Measurements from ENCODE around the gene ICE2. TPM values are rescaled to one million over a fixed set of nuclear protein-coding genes. Genes with fewer than 3 reads are reported as not detected.
A peak's percentile ranks its signal among the peaks of the same experiment; 100 is the strongest.

ICE2 gene
- total and polyA plus RNA-seq, 8 donors, result 10.5 to 127 (median 31.5) TPM

GRCh38 chr15:60508442-60508841 lies 29.5 kb upstream of the ICE2 start:
- H3K9me3 ChIP-seq, result no peaks in the 10 kb centered on the region
- no peak for TF ChIP-seq POLR2A (IDR thresholded peaks at IDR 0.05)
- no peak for TF ChIP-seq EP300 (IDR thresholded peaks at IDR 0.05)
- DNase-seq, result no peak
- peaks cover 15 to 46% (median 42%) of the 10 kb centered on the region in 4 donors for H3K36me3 ChIP-seq
- H3K4me3 ChIP-seq, result no peak overlapping the region
- 87 to 94% (median 93%) methylated on average over 4 of the region's 4 CpGs for WGBS, 5 donors
- peak overlapping the region in 1 of 5 donors; percentile 2 for H3K27ac ChIP-seq
- peaks cover 4 to 23% (median 9%) of the 10 kb centered on the region in 4 donors for H3K4me1 ChIP-seq
- intact Hi-C loops (cut with DNase I; ENCODE audit: low total_unique reads), result no loop called here
- H3K27me3 ChIP-seq, result no peaks in the 10 kb centered on the region

- H3K9me3 ChIP-seq, result no peaks in the 10 kb centered on the region
- H3K27ac ChIP-seq, result peak overlapping the region in 1 of 5 donors; percentile 2
- no peaks in the 10 kb centered on the region for H3K27me3 ChIP-seq
- H3K4me3 ChIP-seq, result no peak overlapping the region
- H3K4me1 ChIP-seq, result peaks cover 4 to 17% (median 7%) of the 10 kb centered on the region in 4 donors
- WGBS, 5 donors, result 37 to 47% (median 44%) methylated on average over 11 of the region's 11 CpGs
- intact Hi-C loops (cut with DNase I; ENCODE audit: low total_unique reads), result no loop called here
- peaks cover 15 to 45% (median 42%) of the 10 kb centered on the region in 4 donors for H3K36me3 ChIP-seq
- peak in 1 of 3 donors; percentile 53 for TF ChIP-seq POLR2AphosphoS5 (IDR thresholded peaks at IDR 0.05)
- TF ChIP-seq POLR2A (IDR thresholded peaks at IDR 0.05), result no peak
- TF ChIP-seq EP300 (IDR thresholded peaks at IDR 0.05), result no peak
- peak in 5 of 7 experiments; percentile 72 to 95 (median 90) for TF ChIP-seq CTCF (IDR thresholded peaks at IDR 0.05)
- DNase-seq, result peak; percentile 38 to 87
Measured at GRCh38 chr15:60507596-60508424, 28.9 kb upstream of the ICE2 start.

GRCh38 chr15:60496853-60497252 lies 17.9 kb upstream of the ICE2 start:
- TF ChIP-seq POLR2A (IDR thresholded peaks at IDR 0.05) (no peak), CTCF (IDR thresholded peaks at IDR 0.05) (no peak), POLR2AphosphoS5 (IDR thresholded peaks at IDR 0.05) (no peak), EP300 (IDR thresholded peaks at IDR 0.05) (no peak)
- H3K4me3 ChIP-seq, result no peak overlapping the region
- intact Hi-C loops (cut with DNase I; ENCODE audit: low total_unique reads), result no loop called here
- no peaks in the 10 kb centered on the region for H3K9me3 ChIP-seq
- no peak overlapping the region for H3K27ac ChIP-seq
- DNase-seq, result no peak
- 85 to 92% (median 90%) methylated on average over 6 of the region's 6 CpGs for WGBS, 5 donors
- H3K27me3 ChIP-seq, result no peaks in the 10 kb centered on the region
- peaks cover 20 to 64% (median 50%) of the 10 kb centered on the region in 4 donors for H3K36me3 ChIP-seq
- H3K4me1 ChIP-seq, result no peaks in the 10 kb centered on the region

- 56 to 82% (median 65%) methylated on average over 3 of the region's 3 CpGs for WGBS, 5 donors
- Histone ChIP-seq H3K27me3 (no peaks in the 10 kb centered on the region), H3K4me3 (no peak overlapping the region), H3K27ac (no peak overlapping the region), H3K9me3 (no peaks in the 10 kb centered on the region), H3K36me3 (peaks cover 9 to 38% (median 25%) of the 10 kb centered on the region in 4 donors), H3K4me1 (no peaks in the 10 kb centered on the region)
- DNase-seq, result no peak
- intact Hi-C loops (cut with DNase I; ENCODE audit: low total_unique reads), result no loop called here
- TF ChIP-seq POLR2AphosphoS5 (IDR thresholded peaks at IDR 0.05), result no peak
- no peak for TF ChIP-seq CTCF (IDR thresholded peaks at IDR 0.05)
- TF ChIP-seq EP300 (IDR thresholded peaks at IDR 0.05), result no peak
- TF ChIP-seq POLR2A (IDR thresholded peaks at IDR 0.05), result no peak
Measured at GRCh38 chr15:60494108-60494507, 15.2 kb upstream of the ICE2 start.

- Histone ChIP-seq H3K9me3 (no peaks in the 10 kb centered on the region), H3K36me3 (peaks cover 8 to 29% (median 17%) of the 10 kb centered on the region in 4 donors), H3K27me3 (no peaks in the 10 kb centered on the region), H3K27ac (no peak overlapping the region), H3K4me3 (no peak overlapping the region), H3K4me1 (no peaks in the 10 kb centered on the region)
- TF ChIP-seq POLR2A (IDR thresholded peaks at IDR 0.05) (no peak), POLR2AphosphoS5 (IDR thresholded peaks at IDR 0.05) (no peak), EP300 (IDR thresholded peaks at IDR 0.05) (no peak), CTCF (IDR thresholded peaks at IDR 0.05) (no peak)
- 92 to 97% (median 93%) methylated on average over 4 of the region's 4 CpGs for WGBS, 5 donors
- intact Hi-C loops (cut with DNase I; ENCODE audit: low total_unique reads), result no loop called here
- DNase-seq, result no peak
Measured at GRCh38 chr15:60493166-60493565, 14.2 kb upstream of the ICE2 start.

All from stomach (tissue), 9 donors.